Measurements from ENCODE around the gene LHFPL4. TPM values are rescaled to one million over a fixed set of nuclear protein-coding genes. Genes with fewer than 3 reads are reported as not detected.

The LHFPL4 gene
- total RNA-seq, 1 experiment from 2014 or later, result not detected

- no TSS peak for BruUV-seq (replicated peaks)
- intact Hi-C loops (cut with micrococcal nuclease; ENCODE audit: unreplicated experiment), result no loop called here
- H3F3A ChIP-seq (ENCODE audit: insufficient read depth, low read depth), result no peaks in the 10 kb centered on the region
- CTCF ChIA-PET, result no interaction called here
- H3K27ac ChIP-seq, result no peak overlapping the region
- no peaks in the 10 kb centered on the region for H3K79me2 ChIP-seq (ENCODE audit: low read depth)
- H2AFZ ChIP-seq, result no peak overlapping the region
- H3K4me1 ChIP-seq (replicated peaks; ENCODE audit: insufficient read depth), result no peaks in the 10 kb centered on the region
- no peaks in the 10 kb centered on the region for H3K9me3 ChIP-seq (ENCODE audit: insufficient read depth, low read depth)
- H3K4me3 ChIP-seq, result no peak overlapping the region
- no peaks in the 10 kb centered on the region; the same call in 1 of the 2 replicates for H3K9me2 ChIP-seq (ENCODE audit: insufficient read depth)
- DNase-seq, result no peak
- POLR2A ChIA-PET (ENCODE audit: unreplicated experiment), result no interaction called here
- H3K4me2 ChIP-seq, result no peak overlapping the region
- peaks cover 12% of the 10 kb centered on the region for H3K27me3 ChIP-seq (ENCODE audit: insufficient read depth, low read depth)
- H3K36me3 ChIP-seq (ENCODE audit: low read depth), result no peaks in the 10 kb centered on the region
- H4K20me1 ChIP-seq (ENCODE audit: insufficient read depth), result no peaks in the 10 kb centered on the region
- TF ChIP-seq CTCF (conservative IDR thresholded peaks at IDR 0.05), result no peak
These were observed 36.7 kb upstream of the LHFPL4 start for GRCh38 chr3:9590282-9590791.

GRCh38 chr3:9583792-9584191 is 30.2 kb upstream of the LHFPL4 start:
- TF ChIP-seq CTCF (conservative IDR thresholded peaks at IDR 0.05) (no peak), EZH2 (IDR thresholded peaks at IDR 0.05; ENCODE audit: low read depth) (no peak)
- Histone ChIP-seq H3K9me2 (ENCODE audit: insufficient read depth) (no peaks in the 10 kb centered on the region), H2AFZ (no peak overlapping the region), H3K4me2 (no peak overlapping the region), H3K9me3 (ENCODE audit: insufficient read depth, low read depth) (no peaks in the 10 kb centered on the region), H3K4me3 (no peak overlapping the region), H3F3A (ENCODE audit: insufficient read depth, low read depth) (peaks cover 3% of the 10 kb centered on the region; the same call in 1 of the 2 replicates), H3K27me3 (ENCODE audit: insufficient read depth, low read depth) (no peaks in the 10 kb centered on the region), H3K79me2 (ENCODE audit: low read depth) (no peaks in the 10 kb centered on the region), H3K27ac (no peak overlapping the region), H3K4me1 (replicated peaks; ENCODE audit: insufficient read depth) (no peaks in the 10 kb centered on the region), H4K20me1 (ENCODE audit: insufficient read depth) (no peaks in the 10 kb centered on the region), H3K36me3 (ENCODE audit: low read depth) (no peaks in the 10 kb centered on the region)
- intact Hi-C loops (cut with micrococcal nuclease; ENCODE audit: unreplicated experiment), result no loop called here
- no TSS peak for BruUV-seq (replicated peaks)
- CTCF ChIA-PET, result no interaction called here
- POLR2A ChIA-PET (ENCODE audit: unreplicated experiment), result no interaction called here
- no peak for DNase-seq

GRCh38 chr3:9583371-9583770 is 29.7 kb upstream of the LHFPL4 start:
- BruUV-seq (replicated peaks), result no TSS peak
- no peak overlapping the region for H3K27ac ChIP-seq
- H2AFZ ChIP-seq, result no peak overlapping the region
- no peak overlapping the region for H3K4me2 ChIP-seq
- ChIA-PET POLR2A (ENCODE audit: unreplicated experiment) (no interaction called here), CTCF (no interaction called here)
- TF ChIP-seq CTCF (conservative IDR thresholded peaks at IDR 0.05), result no peak
- TF ChIP-seq EZH2 (IDR thresholded peaks at IDR 0.05; ENCODE audit: low read depth), result no peak
- no peak overlapping the region for H3K4me3 ChIP-seq
- peaks cover 3% of the 10 kb centered on the region; the same call in 1 of the 2 replicates for H3F3A ChIP-seq (ENCODE audit: insufficient read depth, low read depth)
- no peaks in the 10 kb centered on the region for H3K4me1 ChIP-seq (replicated peaks; ENCODE audit: insufficient read depth)
- no peaks in the 10 kb centered on the region for H3K9me3 ChIP-seq (ENCODE audit: insufficient read depth, low read depth)
- no peaks in the 10 kb centered on the region for H3K79me2 ChIP-seq (ENCODE audit: low read depth)
- no peaks in the 10 kb centered on the region for H4K20me1 ChIP-seq (ENCODE audit: insufficient read depth)
- no peaks in the 10 kb centered on the region for H3K36me3 ChIP-seq (ENCODE audit: low read depth)
- DNase-seq, result no peak
- no peaks in the 10 kb centered on the region for H3K27me3 ChIP-seq (ENCODE audit: insufficient read depth, low read depth)
- no peaks in the 10 kb centered on the region for H3K9me2 ChIP-seq (ENCODE audit: insufficient read depth)
- intact Hi-C loops (cut with micrococcal nuclease; ENCODE audit: unreplicated experiment), result no loop called here

All from PC-9 (cell line).